Muscle of back (tissue), 13 donors: Measurements from ENCODE around the gene THBS4. TPM values are rescaled to one million over a fixed set of nuclear protein-coding genes. Genes with fewer than 3 reads are reported as not detected.

Experiments used
- DNase-seq, 3 donors: peaks; one replicate each; pipeline versions ENCODE4 v3.0.0 to v3.0.0-alpha.2; 2013
- long read RNA-seq, 9 donors: transcript quantifications; one replicate each; lab custom pipeline, GENCODE V29; 2026
- polyA plus RNA-seq, 10 donors: library from polyadenylated mRNA; unstranded; fragments of 120-200 nt; gene quantifications; one replicate each; pipeline ENCODE4 v1.2.1, GENCODE V29; 2013; ENCODE audit not compliant: insufficient read length in 10 of 10

The THBS4 gene
- 100 to 1,000 TPM; 107 to 486 (median 299) TPM for polyA plus RNA-seq
- long read RNA-seq, donor 1, transcript THBS4-201 (22 exons, 3,222 nt) = major isoform, 24 of 73 reads
- long read RNA-seq, donor 1, partial matches to known transcripts = 47 of 73 reads
- long read RNA-seq, donor 1, other reads (novel, unspliced or antisense) = 0 of 73 reads
- long read RNA-seq, donor 2, transcript THBS4-201 (22 exons, 3,222 nt) = major isoform, 16 of 39 reads
- long read RNA-seq, donor 2, partial matches to known transcripts = 17 of 39 reads
- long read RNA-seq, donor 2, other reads (novel, unspliced or antisense) = 6 of 39 reads
- long read RNA-seq, donor 3 = 0 reads
- long read RNA-seq, donor 4, transcript THBS4-201 (22 exons, 3,222 nt) = major isoform, 9 of 59 reads
- long read RNA-seq, donor 4, partial matches to known transcripts = 46 of 59 reads
- long read RNA-seq, donor 4, other reads (novel, unspliced or antisense) = 0 of 59 reads
- long read RNA-seq, donor 5, transcript THBS4-201 (22 exons, 3,222 nt) = major isoform, 21 of 78 reads
- long read RNA-seq, donor 5, partial matches to known transcripts = 56 of 78 reads
- long read RNA-seq, donor 5, other reads (novel, unspliced or antisense) = 0 of 78 reads
- long read RNA-seq, donor 6, transcript THBS4-201 (22 exons, 3,222 nt) = major isoform, 34 of 81 reads
- long read RNA-seq, donor 6, partial matches to known transcripts = 46 of 81 reads
- long read RNA-seq, donor 6, other reads (novel, unspliced or antisense) = 0 of 81 reads
- long read RNA-seq, donor 7, transcript THBS4-201 (22 exons, 3,222 nt) = major isoform, 19 of 44 reads
- long read RNA-seq, donor 7, partial matches to known transcripts = 23 of 44 reads
- long read RNA-seq, donor 7, other reads (novel, unspliced or antisense) = 0 of 44 reads
- long read RNA-seq, donor 8, transcript THBS4-201 (22 exons, 3,222 nt) = major isoform, 16 of 75 reads
- long read RNA-seq, donor 8, partial matches to known transcripts = 59 of 75 reads
- long read RNA-seq, donor 8, other reads (novel, unspliced or antisense) = 0 of 75 reads
- long read RNA-seq, donor 9, partial matches to known transcripts = 0 of 1 reads
- long read RNA-seq, donor 9, other reads (novel, unspliced or antisense) = 0 of 1 reads

DNA sequence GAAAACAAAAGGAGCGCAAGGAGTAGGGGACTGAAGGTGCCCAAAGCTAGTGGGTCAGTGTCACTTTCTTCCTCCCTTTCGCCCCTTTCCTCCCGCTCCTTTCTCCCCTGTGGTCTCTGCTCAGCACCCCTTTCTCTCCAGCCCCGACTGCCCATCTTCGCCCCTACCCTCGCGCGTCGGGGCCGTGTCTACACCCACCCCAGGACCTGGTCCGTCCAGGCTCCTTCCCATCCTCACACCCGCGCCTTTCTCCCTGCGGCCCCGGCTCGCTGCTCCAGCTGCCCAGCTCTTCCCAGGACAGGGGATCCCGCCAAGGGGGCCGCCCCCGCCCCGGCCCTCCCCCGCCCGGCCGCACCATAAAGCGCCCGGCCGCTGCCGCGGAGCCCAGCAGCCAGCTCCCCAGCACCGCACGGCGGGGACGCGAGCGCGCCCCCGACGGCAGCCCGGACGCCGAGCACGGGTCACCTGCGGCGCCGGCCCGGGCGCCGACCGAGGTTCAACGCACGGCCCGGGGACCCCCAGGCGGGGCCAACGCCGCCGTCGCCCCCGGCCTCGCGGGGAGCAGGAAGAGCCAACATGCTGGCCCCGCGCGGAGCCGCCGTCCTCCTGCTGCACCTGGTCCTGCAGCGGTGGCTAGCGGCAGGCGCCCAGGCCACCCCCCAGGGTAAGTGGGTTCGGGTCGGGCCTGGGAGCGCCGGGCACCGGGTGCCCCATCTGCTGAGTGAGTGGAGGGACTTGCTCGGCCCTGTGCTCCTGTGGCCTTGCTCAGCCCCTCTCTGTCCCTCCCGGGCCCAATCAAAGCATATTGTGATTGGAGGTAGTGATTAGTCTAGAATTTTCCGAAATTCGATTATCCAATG is at the start of gene THBS4:
Gene THBS4 (plus strand): TSS at position 387 of the 860 bp plus-strand sequence. CDS start 190 bp downstream, at position 577.
- peak in 1 of 3 donors; percentile 50 for DNase-seq

DNA sequence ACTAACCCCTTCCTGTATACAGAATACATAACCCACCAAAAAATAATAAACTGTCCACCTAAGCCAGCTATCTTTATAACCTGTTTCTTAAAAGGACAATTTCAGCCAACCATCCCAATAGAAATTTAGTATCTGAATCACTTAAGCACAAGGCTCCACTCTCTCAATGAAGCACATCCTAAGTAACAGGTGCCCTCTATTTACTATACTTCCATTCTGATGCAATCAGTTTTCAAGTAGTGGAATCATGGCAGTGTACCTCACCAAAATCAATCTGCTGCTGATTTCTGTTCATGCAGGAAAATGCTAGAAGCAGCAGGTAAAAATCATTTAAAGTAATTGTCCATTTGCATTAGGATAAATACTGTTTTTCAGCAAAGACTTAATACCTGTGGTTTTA is 48.9 kb upstream of the THBS4 start:
- no peak for DNase-seq

DNA sequence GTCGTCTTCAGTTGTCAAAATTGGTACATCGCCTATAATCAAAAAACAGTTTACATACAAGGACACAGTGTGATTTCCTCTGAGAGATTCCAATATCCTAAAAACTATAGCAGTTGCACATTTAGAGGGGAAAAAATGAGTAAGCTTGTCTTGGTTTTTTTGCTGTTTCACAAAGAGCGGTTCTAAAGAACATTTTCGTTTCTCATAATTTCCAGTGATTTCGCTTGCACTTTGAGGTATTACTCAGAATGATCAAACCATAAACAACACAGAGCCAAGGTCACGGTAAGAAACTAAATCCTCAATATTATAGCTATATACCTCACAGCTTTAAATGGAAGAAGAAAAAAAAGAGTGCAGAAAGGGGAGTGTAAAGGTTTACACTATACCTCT is 44.9 kb upstream of the THBS4 start:
- DNase-seq = no peak

DNA sequence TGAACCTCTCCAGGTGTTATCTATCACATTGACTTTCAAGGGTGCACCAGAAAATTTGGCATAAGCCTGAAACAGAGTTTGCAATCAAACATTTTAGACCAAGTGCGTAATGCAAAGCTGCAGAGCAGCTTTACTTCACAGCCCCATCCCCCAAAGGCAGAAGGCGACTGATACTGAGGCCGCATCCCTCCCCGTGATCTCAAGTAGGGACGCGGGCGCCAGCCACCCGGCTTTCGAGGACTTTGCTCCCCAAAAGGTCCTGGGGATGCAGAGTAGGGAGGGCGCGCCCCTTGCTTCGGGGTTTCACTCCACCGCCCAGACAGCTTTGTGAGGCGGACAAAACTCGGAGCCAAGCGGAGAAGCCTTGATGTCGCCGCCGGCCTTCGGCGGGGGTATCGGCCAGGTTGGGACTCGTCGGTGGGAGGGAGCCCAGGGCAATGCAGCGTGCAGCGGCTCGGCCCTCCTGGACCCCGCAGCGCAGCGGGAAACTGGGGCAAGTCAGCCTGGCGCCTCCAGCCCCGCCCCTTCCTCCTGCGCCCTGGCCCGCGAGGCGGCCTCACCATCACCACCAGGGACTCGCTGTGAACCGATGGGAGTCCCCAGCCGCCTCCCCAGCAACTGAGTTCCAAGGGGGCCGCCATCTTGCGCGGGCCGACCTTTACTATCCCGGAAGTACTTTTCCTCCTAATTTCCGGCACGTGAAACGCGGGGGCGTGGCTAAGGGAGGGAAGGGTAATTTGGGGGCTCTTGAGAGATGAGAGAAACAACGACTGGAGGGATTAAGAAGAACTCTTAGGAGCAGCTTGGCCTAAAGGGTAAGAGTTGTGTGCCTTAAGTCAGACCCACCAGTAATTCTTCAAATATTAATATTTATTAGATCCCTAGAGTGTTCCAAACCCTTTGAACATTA is 44.3 kb upstream of the THBS4 start, which contains the start of gene MTX3:
Gene MTX3 (minus strand): TSS at position 665 of the 910 bp plus-strand sequence. CDS start 24 bp downstream, at position 641.
- DNase-seq = peak; percentile 86 to 94 (median 87)

DNA sequence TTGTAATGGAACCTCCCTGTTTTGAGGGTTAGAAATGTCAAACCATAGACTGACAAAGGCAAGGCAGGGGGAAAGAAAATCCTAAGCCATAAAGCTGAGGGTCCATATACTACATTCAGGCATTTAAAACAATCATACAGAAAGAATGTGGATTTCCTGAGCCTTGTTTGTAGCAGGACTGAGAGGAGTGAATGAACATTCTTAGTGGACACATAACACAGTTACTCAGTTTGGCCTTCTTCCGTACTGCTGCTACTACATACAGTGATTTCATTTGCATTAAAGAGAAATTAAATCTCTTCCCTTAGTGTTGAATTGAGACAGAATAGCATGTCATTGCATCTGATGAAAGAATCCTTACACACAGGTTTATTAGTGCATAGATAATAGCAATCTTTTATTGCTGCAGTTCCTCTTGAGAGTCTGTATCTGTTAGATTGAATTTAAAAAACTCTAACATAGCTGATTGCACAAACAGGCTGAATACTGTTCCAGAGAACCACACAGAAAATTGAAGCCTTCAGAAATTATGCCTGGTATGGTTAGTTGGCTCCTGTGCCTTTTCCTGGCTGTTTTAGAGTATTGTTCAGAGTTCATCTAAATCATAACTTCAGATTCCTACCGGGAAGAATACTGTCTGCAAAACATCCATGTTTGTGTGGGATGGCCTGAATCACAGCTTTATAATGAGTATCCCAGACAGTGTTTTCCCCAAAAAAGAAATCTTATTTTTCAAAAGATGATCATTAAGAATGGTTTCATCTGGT is 42.1 kb upstream of the THBS4 start:
- DNase-seq = peak in 1 of 3 donors; percentile 22

DNA sequence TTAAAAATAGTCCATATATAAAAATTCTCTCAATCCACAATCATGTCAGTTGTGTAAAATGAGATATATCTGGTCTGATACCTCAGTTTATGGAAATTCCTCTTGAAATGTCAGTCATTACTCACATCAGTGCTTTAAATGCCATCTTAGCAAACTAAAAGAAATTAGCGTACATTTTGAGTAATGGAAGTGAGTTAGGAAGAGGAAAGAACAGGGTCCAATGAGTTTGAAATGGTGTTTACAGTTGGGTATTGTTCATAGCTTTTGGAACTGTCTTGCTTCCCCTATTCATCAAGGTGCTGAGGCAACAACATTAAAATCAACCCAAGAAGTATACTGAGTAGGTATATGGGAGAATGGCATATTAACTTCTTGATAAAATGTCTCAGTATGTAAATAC is 35.4 kb upstream of the THBS4 start:
- no peak for DNase-seq

DNA sequence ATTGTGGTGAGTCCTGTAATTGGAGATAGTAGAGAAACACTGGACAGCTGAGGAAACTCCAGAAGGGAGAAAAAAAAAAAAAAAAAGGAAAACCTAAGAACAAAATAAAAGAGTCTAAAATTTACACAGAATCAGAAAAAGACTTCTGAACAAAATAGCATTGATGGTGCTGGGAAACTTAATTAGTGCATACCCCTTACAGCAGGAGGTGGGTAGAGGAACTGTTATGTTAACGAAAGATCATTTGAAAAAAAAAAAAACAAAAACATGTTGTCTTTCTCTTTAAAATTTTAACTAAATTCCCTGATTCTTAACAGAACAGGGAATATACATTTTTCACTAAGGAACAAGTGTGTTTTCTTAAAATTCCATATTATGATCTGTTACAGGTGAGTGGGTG is 32.5 kb upstream of the THBS4 start:
- no peak for DNase-seq

DNA sequence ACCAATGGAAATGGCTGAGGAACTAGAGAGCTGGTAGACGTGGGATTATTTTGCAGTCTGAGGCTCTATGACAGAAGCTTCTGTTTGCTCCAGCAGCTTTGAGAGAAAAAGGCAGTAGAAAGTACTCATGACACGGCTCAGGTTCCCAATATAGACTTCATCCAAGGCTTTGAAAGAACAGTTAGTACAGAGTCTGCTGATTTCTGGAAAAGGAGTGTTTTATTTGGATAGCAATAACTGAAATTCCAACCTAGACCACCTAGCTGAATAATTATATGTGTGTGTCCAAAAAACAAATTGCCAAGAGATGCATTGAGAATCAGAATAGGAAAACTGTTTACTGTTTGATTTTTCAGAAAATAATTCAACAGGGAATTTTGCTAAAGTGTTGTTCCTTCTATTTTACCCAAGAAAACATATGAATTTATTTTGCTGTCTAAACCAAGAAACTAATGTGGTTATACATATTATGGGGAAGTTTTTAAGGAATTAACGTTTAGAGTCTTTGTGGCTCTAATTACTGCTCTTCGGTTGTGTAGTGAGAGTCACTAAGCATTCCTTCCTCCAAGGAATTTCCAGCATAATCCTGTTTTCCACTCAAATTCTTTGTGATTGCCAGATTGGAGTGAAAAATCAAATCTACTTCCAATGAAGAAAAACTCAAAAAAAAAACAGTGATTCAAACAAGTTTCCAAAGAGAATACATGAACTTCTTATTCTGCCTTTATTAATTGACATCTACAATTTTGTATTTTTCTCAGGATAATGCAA is 26.0 kb upstream of the THBS4 start:
- peak; percentile 38 to 65 (median 39) for DNase-seq

DNA sequence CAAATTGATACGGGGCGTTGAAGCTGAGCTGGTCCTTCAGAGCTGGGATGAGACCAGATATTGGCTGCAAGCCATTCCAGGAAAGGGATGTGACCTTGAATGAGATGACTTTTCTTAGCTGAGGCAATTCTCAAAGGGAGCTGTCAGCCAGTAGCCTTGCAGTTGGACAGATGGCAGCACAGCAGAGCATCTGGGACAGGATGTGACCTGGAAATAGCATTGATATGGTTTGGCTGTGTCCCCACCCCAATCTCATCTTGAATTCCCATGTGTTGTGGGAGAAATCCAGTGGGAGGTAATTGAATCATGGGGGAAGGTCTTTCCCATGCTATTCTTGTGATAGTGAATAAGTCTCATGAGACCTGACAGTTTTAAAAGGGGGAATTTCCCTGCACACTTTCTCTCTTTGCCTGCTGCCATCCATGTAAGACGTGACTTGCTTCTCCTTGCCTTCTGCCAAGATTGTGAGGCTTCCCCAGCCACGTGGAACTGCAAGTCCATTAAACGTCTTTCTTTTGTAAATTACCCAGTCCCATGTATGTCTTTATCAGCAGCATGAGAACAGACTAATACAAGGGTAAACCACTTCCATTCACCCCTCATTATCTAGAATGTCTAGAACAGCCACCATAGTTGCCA is 24.3 kb upstream of the THBS4 start:
- no peak for DNase-seq

DNA sequence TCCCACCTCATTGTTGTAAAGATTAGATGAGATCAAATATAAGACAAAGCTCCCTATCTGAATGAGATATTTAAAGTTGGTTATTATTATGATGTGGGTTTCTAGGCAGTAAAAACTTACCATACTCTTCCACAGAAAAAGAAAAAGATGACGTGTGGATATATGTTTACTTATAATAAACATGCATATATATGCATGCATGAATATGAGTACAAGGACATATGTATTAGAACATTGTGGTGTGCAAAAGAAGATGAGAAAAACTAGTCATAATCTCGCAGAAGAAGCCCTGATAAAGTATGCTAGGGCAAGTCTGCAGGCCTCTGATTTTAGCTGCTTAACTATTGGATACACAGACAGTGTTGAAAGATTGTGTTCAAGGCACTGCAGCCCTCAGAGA is 10.1 kb upstream of the THBS4 start:
- no peak for DNase-seq

DNA sequence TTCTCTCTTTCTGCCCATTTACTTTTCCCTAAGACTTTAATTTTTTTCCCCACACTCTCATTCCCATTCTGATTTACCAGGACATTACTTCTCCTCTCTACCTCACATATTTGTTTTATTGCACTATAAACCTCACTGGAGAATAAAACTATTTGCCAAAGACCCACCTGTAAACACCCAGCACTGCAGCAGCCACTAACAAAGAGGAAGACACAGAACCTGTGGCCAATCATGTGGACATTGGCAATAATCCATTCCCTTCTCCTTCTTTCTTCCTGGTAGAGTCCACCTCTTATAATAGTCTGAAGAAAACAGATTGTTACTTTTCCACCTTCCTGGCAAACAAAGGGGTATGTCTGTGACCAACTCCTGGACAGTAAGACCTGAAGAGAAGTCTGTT is 8.3 kb upstream of the THBS4 start:
- DNase-seq = no peak

DNA sequence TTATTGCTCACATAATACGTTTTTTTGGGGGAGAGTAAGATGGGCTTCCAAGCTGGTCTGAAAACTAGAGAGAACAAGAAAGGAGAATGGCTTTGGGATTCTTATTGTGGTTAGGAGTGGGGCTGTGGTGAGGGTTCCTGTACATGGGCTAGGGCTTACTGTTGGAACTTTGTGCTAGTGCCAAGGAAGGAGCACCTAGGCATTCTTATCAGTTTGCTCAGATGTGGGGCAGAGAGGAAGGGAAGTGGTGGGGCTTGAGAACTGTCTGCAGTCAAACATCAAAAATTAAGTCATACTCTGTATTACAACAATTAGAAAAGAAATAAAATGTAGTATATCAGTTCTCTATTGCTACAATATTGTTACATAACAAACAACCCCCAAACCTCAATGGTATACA is 4.0 kb upstream of the THBS4 start:
- no peak for DNase-seq

DNA sequence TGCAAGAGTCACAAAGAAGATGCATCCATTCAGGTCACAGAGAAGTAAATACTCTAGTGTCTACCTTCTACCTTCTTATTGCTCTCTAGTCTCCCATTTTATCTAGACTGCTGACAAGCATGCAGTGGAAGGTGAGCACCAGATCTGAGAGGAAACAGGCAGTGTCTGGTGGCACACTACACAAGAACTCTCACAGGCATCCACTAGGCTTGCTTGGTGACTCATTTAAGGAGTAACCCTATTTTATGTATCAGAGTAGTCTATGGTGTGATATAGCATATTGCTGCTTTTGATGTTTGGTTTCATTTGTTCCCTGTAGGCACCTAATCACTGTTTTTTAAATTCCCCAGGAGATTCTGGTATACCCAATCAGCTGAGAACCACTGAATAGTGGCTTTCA is 1.6 kb upstream of the THBS4 start:
- no peak for DNase-seq

DNA sequence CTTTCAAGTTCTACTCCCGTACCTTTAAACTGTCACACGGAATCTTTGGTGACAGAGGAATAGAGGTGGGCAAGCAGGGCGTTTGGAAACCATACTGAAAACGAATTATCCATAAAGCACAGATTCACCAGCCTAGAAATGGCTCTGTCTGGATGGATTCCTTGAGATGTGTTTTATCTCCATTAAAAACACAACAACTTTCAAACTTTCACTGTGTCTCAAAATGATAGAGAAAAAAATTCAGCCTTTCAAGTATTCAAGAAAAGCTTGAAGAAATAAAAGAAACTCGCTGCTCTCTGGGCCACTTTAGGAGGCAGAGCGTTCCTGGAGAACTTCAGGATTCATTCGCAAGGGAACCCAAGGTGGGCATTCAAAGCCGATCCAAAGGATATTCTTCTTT is 589 bp upstream of the THBS4 start:
- no peak for DNase-seq

DNA sequence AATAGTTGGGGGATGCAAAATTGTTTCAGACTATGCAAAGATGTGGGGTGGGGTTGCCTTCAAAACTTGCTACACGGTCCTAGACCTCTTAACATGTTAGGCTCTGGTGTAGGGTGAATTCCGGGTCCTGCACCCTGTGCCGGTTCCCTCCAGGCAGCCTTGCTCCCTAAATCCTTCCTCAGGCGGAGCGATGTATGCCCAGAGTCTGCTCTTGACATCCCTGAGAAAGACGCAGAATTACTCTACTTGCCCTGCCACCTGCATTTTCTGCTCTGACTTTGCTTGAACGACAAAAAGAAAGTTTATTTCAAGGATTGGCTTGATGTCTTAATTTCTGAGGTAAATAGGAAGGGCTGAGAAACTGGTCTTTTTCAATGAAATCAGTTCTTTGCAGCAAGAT is 691 bp downstream of the THBS4 start:
- peak in 1 of 3 donors; percentile 36 for DNase-seq

DNA sequence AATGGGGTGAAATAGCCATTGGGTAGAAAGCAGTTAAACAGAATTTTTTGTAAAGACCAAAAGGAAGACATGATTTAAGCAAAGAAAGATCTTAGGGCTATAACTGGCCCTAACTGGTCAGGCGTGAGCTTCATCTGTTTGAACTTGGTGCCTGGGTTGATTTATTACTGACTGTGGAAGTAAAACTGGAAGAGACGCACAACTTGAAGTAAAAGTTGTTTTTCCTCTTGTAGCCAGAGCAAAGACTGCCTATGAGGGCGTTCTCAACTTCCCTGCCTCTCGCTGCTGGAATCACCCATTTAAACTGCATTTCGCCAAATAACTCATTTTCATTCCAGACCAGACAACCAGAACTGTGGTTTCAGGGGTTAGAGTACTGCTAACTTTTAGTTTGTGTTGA is 1.5 kb downstream of the THBS4 start:
- peak in 1 of 3 donors; percentile 33 for DNase-seq

DNA sequence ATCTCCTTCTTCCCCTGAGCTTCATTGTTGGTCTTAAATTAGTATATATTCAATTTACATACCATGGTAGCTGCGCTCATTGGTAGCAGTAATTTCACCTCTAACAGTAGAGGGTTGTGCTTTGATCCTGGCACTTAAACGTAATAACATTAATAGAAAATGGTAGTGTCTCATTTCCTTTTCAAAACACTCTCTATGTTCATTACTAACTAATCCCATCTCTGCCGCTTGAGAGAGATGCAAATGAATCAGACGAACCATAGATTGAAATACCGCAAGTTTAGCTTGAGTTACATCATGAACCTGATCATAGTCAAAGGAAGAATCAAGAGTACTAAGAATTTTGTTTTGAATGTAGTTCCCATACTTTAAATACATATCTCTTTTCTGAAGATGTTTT is 2.2 kb downstream of the THBS4 start:
- no peak for DNase-seq

DNA sequence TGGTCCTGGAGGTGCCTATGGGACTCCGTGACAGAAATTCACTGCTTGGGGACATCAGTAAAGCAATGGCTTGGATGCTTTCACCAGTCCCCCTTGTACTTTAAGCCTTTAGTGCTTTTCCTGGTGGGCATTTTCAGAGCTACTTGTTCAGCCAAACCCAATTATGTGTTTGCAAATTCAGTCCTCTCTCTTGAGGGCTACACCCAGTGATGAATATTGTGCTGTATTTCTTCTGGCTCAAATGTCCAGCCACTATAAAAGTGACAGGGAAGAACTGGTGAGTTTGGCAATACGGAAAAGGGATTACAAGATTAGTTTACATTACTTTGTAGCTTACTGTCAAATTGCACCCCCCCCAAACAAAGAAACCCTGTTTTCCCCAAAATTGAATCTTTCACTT is 4.5 kb downstream of the THBS4 start:
- no peak for DNase-seq
